HepG2 (cell line): Measurements from ENCODE around the gene EIF4G3. TPM values are rescaled to one million over a fixed set of nuclear protein-coding genes. Genes with fewer than 3 reads are reported as not detected.

Experiments
- ATAC-seq: fragments of 200-7000 bp; cut with Tn5 transposase; 3 replicates; pipeline ENCODE4 v1.9.1; 2020; ENCODE audit warnings: mild to moderate bottlenecking, moderate library complexity
- BruUV-seq: library from RNA; stranded (reverse); fragments of 400-500 nt; replicated peaks from 2 replicates; lab custom pipeline; 2021; lab: Mats Ljungman, UMichigan
- CTCF ChIA-PET: fragments of 300-600 bp; formaldehyde crosslinking; extraction: SDS; loops from one replicate; lab custom pipeline; 2021; ENCODE audit warnings: low total read pairs, inconsistent platforms, low intra/inter-chr PET ratio; lab: Yijun Ruan, JAX
- POLR2A ChIA-PET: fragments of 350-600 bp; sonication (Branson Sonifier 250); formaldehyde crosslinking; loops from one replicate; lab custom pipeline; 2020; ENCODE audit warnings: antibody characterized with exemption, inconsistent platforms; lab: Yijun Ruan, JAX
- DNase-seq: peaks from one replicate; pipeline ENCODE4 v3.0.0-alpha.2; 2015; ENCODE audit warnings: low spot score
- FAIRE-seq: peaks from 3 replicates; lab custom pipeline; 2011; peaks lifted over from hg19 to GRCh38; lab: Jason Lieb, UNC
- H2AFZ ChIP-seq: one replicate; pipeline ENCODE4 v1.6.1; 2011; ENCODE audit warnings: low read length, inconsistent platforms
- H3K27ac ChIP-seq: fragments of 300-600 bp; 3 replicates; pipeline ENCODE4 v1.8.0; 2011; ENCODE audit warnings: mixed run types, mild to moderate bottlenecking, mixed read lengths, low read length, inconsistent platforms; ENCODE audit not compliant: insufficient read depth; ENCODE audit errors: extremely low read length
- H3K27me3 ChIP-seq, 2 experiments: fragments of 200-600 bp in 1 of 2; 2 replicates in 1 of 2; 3 replicates in 1 of 2; pipeline versions ENCODE4 v1.6.0 to v1.8.0; 2011; ENCODE audit warnings: low read length in 2 of 2, mild to moderate bottlenecking in 2 of 2, moderate library complexity in 2 of 2, inconsistent platforms in 1 of 2; ENCODE audit not compliant: insufficient read depth in 2 of 2, control insufficient read depth in 1 of 2
- H3K36me3 ChIP-seq, 2 experiments: fragments of 200-600 bp in 1 of 2; replicated peaks in 1 of 2; 2 replicates in 1 of 2; 3 replicates in 1 of 2; pipeline versions ENCODE4 v1.5.1 to v1.8.0; 2011; ENCODE audit warnings: low read length in 2 of 2, inconsistent platforms in 1 of 2; ENCODE audit not compliant: insufficient read depth in 2 of 2, control insufficient read depth in 1 of 2
- H3K4me1 ChIP-seq: 2 replicates; pipeline ENCODE4 v1.5.1; 2012; ENCODE audit warnings: low read length, inconsistent platforms; ENCODE audit not compliant: insufficient read depth
- H3K4me2 ChIP-seq: 2 replicates; pipeline ENCODE4 v1.6.0; 2011; ENCODE audit warnings: low read depth, low read length, inconsistent platforms
- H3K4me3 ChIP-seq, 3 experiments: fragments of 200-600 bp in 1 of 3; sonication (generic), shearing (Covaris generic) in 1 of 3; replicated peaks in 1 of 3; 2 replicates each; pipeline ENCODE4 v1.5.1; 2011 to 2016; ENCODE audit warnings: low read length in 3 of 3, inconsistent platforms in 2 of 3, low read depth in 2 of 3, mild to moderate bottlenecking in 2 of 3, control low read depth in 1 of 3, mixed read lengths in 1 of 3; ENCODE audit not compliant: insufficient read depth in 1 of 3
- H3K79me2 ChIP-seq: one replicate; pipeline ENCODE4 v1.6.1; 2011; ENCODE audit warnings: low read length, inconsistent platforms; ENCODE audit not compliant: insufficient read depth
- H3K9ac ChIP-seq: 2 replicates; pipeline ENCODE4 v1.6.0; 2011; ENCODE audit warnings: mild to moderate bottlenecking, low read depth, low read length, inconsistent platforms; ENCODE audit not compliant: insufficient read depth
- H3K9me3 ChIP-seq: 2 replicates; pipeline ENCODE4 v1.5.1; 2012; ENCODE audit warnings: mild to moderate bottlenecking, low read length
- H4K20me1 ChIP-seq: 2 replicates; pipeline ENCODE4 v1.6.0; 2011; ENCODE audit warnings: inconsistent platforms, mild to moderate bottlenecking, low read length, moderate library complexity; ENCODE audit not compliant: insufficient read depth
- CC2D1A ChIP-seq: sonication (generic); formaldehyde crosslinking; IDR thresholded peaks from 2 replicates; pipeline ENCODE4 v1.8.1; 2023; ENCODE audit warnings: mild to moderate bottlenecking, missing genetic modification reagents
- CEBPG ChIP-seq: IDR thresholded peaks from 2 replicates; pipeline ENCODE4 v1.6.1; 2016
- EEA1 ChIP-seq: sonication (generic); formaldehyde crosslinking; IDR thresholded peaks from 2 replicates; pipeline ENCODE4 v1.5.1; 2020; ENCODE audit warnings: mild to moderate bottlenecking, missing genetic modification reagents, borderline replicate concordance
- KLF13 ChIP-seq: sonication (generic); formaldehyde crosslinking; IDR thresholded peaks from 2 replicates; pipeline ENCODE4 v1.4.0; 2020; ENCODE audit warnings: mild to moderate bottlenecking, missing genetic modification reagents
- KLF9 ChIP-seq: IDR thresholded peaks from 2 replicates; pipeline ENCODE4 v1.6.1; 2016; ENCODE audit warnings: low read depth
- MTA3 ChIP-seq: sonication (generic); formaldehyde crosslinking; IDR thresholded peaks from 2 replicates; pipeline ENCODE4 v1.4.0; 2020; ENCODE audit warnings: missing genetic modification reagents
- NFE2L2 ChIP-seq: fragments of 150-350 bp; IDR thresholded peaks from 2 replicates; pipeline ENCODE4 v1.6.1; 2014; ENCODE audit warnings: low read length
- NFYB ChIP-seq: sonication (generic); formaldehyde crosslinking; IDR thresholded peaks from 2 replicates; pipeline ENCODE4 v1.4.0; 2020; ENCODE audit warnings: missing genetic modification reagents
- ONECUT2 ChIP-seq: sonication (generic); formaldehyde crosslinking; IDR thresholded peaks from 2 replicates; pipeline ENCODE4 v1.4.0; 2020; ENCODE audit warnings: missing genetic modification reagents
- SMC3 ChIP-seq: IDR thresholded peaks from 2 replicates; pipeline ENCODE4 v1.6.1; 2011; ENCODE audit warnings: low read length, improper control_type of control experiment
- TEAD3 ChIP-seq: optimal IDR thresholded peaks from 2 replicates; pipeline ENCODE3; 2016; ENCODE audit warnings: borderline replicate concordance
- U2AF2 ChIP-seq: fragments of 200-400 bp; formaldehyde crosslinking; IDR thresholded peaks from 2 replicates; pipeline ENCODE4 v1.6.1; 2017; ENCODE audit warnings: low read depth, mild to moderate bottlenecking, low read length
- ZNF205 ChIP-seq: IDR thresholded peaks from 2 replicates; pipeline ENCODE4 v1.6.1; 2018; ENCODE audit warnings: missing biosample characterization, missing genetic modification reagents
- ZNF430 ChIP-seq: sonication (generic); formaldehyde crosslinking; IDR thresholded peaks from 2 replicates; pipeline ENCODE4 v1.9.0; 2021; ENCODE audit warnings: mild to moderate bottlenecking, missing genetic modification reagents
- ZNF644 ChIP-seq: IDR thresholded peaks from 2 replicates; pipeline ENCODE4 v1.6.1; 2016; ENCODE audit warnings: low read depth
- ZNF672 ChIP-seq: sonication (generic); formaldehyde crosslinking; IDR thresholded peaks from 2 replicates; pipeline ENCODE4 v1.8.1; 2022; ENCODE audit warnings: missing genetic modification reagents
- ZSCAN20 ChIP-seq: sonication (generic); formaldehyde crosslinking; IDR thresholded peaks from 2 replicates; pipeline ENCODE4 v1.4.0; 2020; ENCODE audit warnings: missing genetic modification reagents, mild to moderate bottlenecking, borderline replicate concordance
- WGBS: methylation state at CpG from one replicate; pipeline ENCODE4 v1.1.6; 2017; ENCODE audit warnings: low lambda C conversion rate; 5-methylcytosine and 5-hydroxymethylcytosine counted together
- in situ Hi-C: cut with HindIII; loops from 2 replicates; pipeline ENCODE4 v1.10.0; 2017; ENCODE audit warnings: low pct_unique_long_range_greater_than_20kb; ENCODE audit not compliant: extremely low pct_ligation_motif_present
- intact Hi-C: fragments of 100-400 bp; cut with micrococcal nuclease; formaldehyde crosslinking; loops from one replicate; pipeline ENCODE4 v1.10.0; 2022; ENCODE audit not compliant: unreplicated experiment
- polyA plus RNA-seq, 8 experiments: library from polyadenylated mRNA; depleted of rRNA in 3 of 8; stranded (reverse) in 7 of 8; unstranded in 1 of 8; fragments of >200 nt; fragmentation: Illumina TruSeq in 4 of 8; extraction: Trizol in 4 of 8; gene quantifications; 2 replicates each; pipeline versions ENCODE4 v1.2.1 to v1.2.3, GENCODE V29; 2011 to 2016; ENCODE audit warnings: low read depth in 4 of 8, missing spikeins in 1 of 8, mixed read lengths in 1 of 8; ENCODE audit not compliant: insufficient read depth in 1 of 8
- total RNA-seq, 5 experiments: library from RNA; depleted of rRNA; stranded (reverse); fragments of >200 nt; fragmentation: Illumina TruSeq; extraction: Trizol; gene quantifications; 2 replicates each; pipeline ENCODE4 v1.2.3, GENCODE V29; 2016; ENCODE audit warnings: low read depth in 1 of 5
- TF ChIP-seq, protein P1 (sequence below): IDR thresholded peaks from 2 replicates; pipeline ENCODE4 v1.6.1; 2016
- TF ChIP-seq, protein P2 (sequence below): sonication (generic); formaldehyde crosslinking; IDR thresholded peaks from 2 replicates; pipeline ENCODE4 v1.4.0; 2020; ENCODE audit warnings: missing genetic modification reagents
- TF ChIP-seq, protein P3 (sequence below): sonication (generic); formaldehyde crosslinking; IDR thresholded peaks from 2 replicates; pipeline ENCODE4 v1.9.0; 2022; ENCODE audit warnings: missing genetic modification reagents, mild to moderate bottlenecking, borderline replicate concordance

EIF4G3 gene
- total and polyA plus RNA-seq, 2 of the 13 experiments (the other 11 are each of a cell fraction or from before 2014, with no cell fraction given), result 22.2 to 27.6 TPM

DNA sequence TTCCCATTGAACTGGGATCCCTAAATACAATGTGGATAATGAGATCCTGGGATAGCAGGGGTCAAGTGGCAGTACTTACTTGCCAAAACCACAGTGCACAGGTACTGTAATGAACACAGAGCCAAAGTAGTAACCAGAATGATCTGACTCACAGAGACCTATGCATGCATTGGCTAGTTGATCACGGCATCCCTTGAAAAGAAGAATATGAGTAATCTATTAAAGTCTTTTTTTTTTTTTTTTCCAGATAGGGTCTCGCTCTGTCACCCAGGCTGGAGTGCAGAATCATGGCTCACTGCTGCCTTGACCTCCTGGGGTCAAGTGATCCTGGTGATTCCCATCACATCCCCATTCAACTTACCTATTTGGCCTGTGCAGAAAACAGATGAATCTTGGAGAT, 29.4 kb upstream of the EIF4G3 start:
- no peak overlapping the region for H3K27ac ChIP-seq
- no peak for DNase-seq
- TF ChIP-seq KLF9 (CRISPR knock-in tag) (no peak), ONECUT2 (CRISPR knock-in tag) (no peak), MTA3 (CRISPR knock-in tag) (no peak), ZNF205 (CRISPR knock-in tag) (no peak), ZNF430 (no peak), EEA1 (no peak), SMC3 (no peak), NFE2L2 (no peak)
- TF ChIP-seq, protein P1, sequence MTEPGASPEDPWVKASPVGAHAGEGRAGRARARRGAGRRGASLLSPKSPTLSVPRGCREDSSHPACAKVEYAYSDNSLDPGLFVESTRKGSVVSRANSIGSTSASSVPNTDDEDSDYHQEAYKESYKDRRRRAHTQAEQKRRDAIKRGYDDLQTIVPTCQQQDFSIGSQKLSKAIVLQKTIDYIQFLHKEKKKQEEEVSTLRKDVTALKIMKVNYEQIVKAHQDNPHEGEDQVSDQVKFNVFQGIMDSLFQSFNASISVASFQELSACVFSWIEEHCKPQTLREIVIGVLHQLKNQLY (CRISPR knock-in tag), result no peak
- TF ChIP-seq, all 625 proteins: peak for 0
- Histone ChIP-seq H4K20me1 (no peaks in the 10 kb centered on the region), H2AFZ (no peak overlapping the region), H3K36me3 (no peaks in the 10 kb centered on the region), H3K9me3 (no peaks in the 10 kb centered on the region), H3K4me3 (no peak overlapping the region), H3K9ac (no peak overlapping the region), H3K27me3 (no peaks in the 10 kb centered on the region), H3K4me1 (no peaks in the 10 kb centered on the region), H3K4me2 (no peak overlapping the region), H3K79me2 (no peaks in the 10 kb centered on the region)
- in situ Hi-C loops, result no loop called here
- intact Hi-C loops, result no loop called here
- FAIRE-seq (no peak), ATAC-seq (no peak)
- WGBS, result 39% methylated on average over 2 of the region's 2 CpGs
- ChIA-PET CTCF (no interaction called here), POLR2A (no interaction called here)
- no TSS peak for BruUV-seq

- Histone ChIP-seq H3K4me1 (no peaks in the 10 kb centered on the region), H3K9ac (no peak overlapping the region), H3K4me3 (no peak overlapping the region), H3K9me3 (no peaks in the 10 kb centered on the region), H4K20me1 (no peaks in the 10 kb centered on the region), H2AFZ (no peak overlapping the region), H3K27ac (no peak overlapping the region), H3K27me3 (no peaks in the 10 kb centered on the region), H3K4me2 (no peak overlapping the region), H3K79me2 (no peaks in the 10 kb centered on the region), H3K36me3 (no peaks in the 10 kb centered on the region)
- no peak for DNase-seq
- FAIRE-seq, result no peak
- POLR2A ChIA-PET, result no interaction called here
- no TSS peak for BruUV-seq
- 62% methylated on average over 5 of the region's 5 CpGs for WGBS
- in situ Hi-C loops (no loop called here), intact Hi-C loops (no loop called here)
- CTCF ChIA-PET, result no interaction called here
- ATAC-seq, result no peak
- TF ChIP-seq ZNF644 (CRISPR knock-in tag), result no peak
- no peak for TF ChIP-seq ZNF672 (CRISPR knock-in tag)
- no peak for TF ChIP-seq CEBPG (CRISPR knock-in tag)
- TF ChIP-seq NFYB (CRISPR knock-in tag), result no peak
- no peak for TF ChIP-seq ZSCAN20 (CRISPR knock-in tag)
- no peak for TF ChIP-seq U2AF2
- TF ChIP-seq, protein P2, sequence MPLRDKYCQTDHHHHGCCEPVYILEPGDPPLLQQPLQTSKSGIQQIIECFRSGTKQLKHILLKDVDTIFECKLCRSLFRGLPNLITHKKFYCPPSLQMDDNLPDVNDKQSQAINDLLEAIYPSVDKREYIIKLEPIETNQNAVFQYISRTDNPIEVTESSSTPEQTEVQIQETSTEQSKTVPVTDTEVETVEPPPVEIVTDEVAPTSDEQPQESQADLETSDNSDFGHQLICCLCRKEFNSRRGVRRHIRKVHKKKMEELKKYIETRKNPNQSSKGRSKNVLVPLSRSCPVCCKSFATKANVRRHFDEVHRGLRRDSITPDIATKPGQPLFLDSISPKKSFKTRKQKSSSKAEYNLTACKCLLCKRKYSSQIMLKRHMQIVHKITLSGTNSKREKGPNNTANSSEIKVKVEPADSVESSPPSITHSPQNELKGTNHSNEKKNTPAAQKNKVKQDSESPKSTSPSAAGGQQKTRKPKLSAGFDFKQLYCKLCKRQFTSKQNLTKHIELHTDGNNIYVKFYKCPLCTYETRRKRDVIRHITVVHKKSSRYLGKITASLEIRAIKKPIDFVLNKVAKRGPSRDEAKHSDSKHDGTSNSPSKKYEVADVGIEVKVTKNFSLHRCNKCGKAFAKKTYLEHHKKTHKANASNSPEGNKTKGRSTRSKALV (CRISPR knock-in tag), result no peak
- no peak for TF ChIP-seq KLF13 (CRISPR knock-in tag)
- TF ChIP-seq CC2D1A, result no peak
- TF ChIP-seq TEAD3 (CRISPR knock-in tag), result no peak
- TF ChIP-seq, protein P3, sequence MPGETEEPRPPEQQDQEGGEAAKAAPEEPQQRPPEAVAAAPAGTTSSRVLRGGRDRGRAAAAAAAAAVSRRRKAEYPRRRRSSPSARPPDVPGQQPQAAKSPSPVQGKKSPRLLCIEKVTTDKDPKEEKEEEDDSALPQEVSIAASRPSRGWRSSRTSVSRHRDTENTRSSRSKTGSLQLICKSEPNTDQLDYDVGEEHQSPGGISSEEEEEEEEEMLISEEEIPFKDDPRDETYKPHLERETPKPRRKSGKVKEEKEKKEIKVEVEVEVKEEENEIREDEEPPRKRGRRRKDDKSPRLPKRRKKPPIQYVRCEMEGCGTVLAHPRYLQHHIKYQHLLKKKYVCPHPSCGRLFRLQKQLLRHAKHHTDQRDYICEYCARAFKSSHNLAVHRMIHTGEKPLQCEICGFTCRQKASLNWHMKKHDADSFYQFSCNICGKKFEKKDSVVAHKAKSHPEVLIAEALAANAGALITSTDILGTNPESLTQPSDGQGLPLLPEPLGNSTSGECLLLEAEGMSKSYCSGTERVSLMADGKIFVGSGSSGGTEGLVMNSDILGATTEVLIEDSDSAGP (CRISPR knock-in tag), result no peak
These were observed 28.7 kb upstream of the EIF4G3 start for GRCh38 chr1:21205416-21205815.
